ENCODE measurements around the gene BEAN1. TPM values are rescaled to one million over a fixed set of nuclear protein-coding genes. Genes with fewer than 3 reads are reported as not detected.

BEAN1 gene
- total and polyA plus RNA-seq, 9 of the 15 experiments (the other 6 are each of a cell fraction or from before 2014, with no cell fraction given): not detected

- no peak for TF ChIP-seq ZNF140 (CRISPR knock-in tag; IDR thresholded peaks at IDR 0.05)
- peak; percentile 53 for TF ChIP-seq NFIC (IDR thresholded peaks at IDR 0.05)
- TF ChIP-seq ELF1 (tag; IDR thresholded peaks at IDR 0.05): no peak
- peak; percentile 26 to 57; a peak in 3 of 4 replicates for TF ChIP-seq RAD21 (CRISPR knock-in tag; conservative IDR thresholded peaks at IDR 0.05 in 1 of 2, IDR thresholded peaks at IDR 0.05 in 1 of 2)
- no peak for TF ChIP-seq MCM2 (IDR thresholded peaks at IDR 0.05; ENCODE audit: low read depth)
- TF ChIP-seq MBD2 (IDR thresholded peaks at IDR 0.05; ENCODE audit: borderline replicate concordance, low read depth): no peak
- no peak for TF ChIP-seq BRCA1 (IDR thresholded peaks at IDR 0.05)
- TF ChIP-seq BRCA1 (CRISPR knock-in tag; IDR thresholded peaks at IDR 0.05): no peak
- no peak for TF ChIP-seq TBL1XR1 (IDR thresholded peaks at IDR 0.05; ENCODE audit: low read length in 2 of 2)
- TF ChIP-seq MAX (CRISPR knock-in tag; IDR thresholded peaks at IDR 0.05): peak; percentile 57; the same call in 1 of the 2 replicates
- TF ChIP-seq ZMIZ1 (IDR thresholded peaks at IDR 0.05; ENCODE audit: low read depth in 2 of 2, low read length in 2 of 2): no peak
- no peak for TF ChIP-seq HES1 (IDR thresholded peaks at IDR 0.05; ENCODE audit: low read depth)
- TF ChIP-seq NR2C2 (CRISPR knock-in tag; IDR thresholded peaks at IDR 0.05): no peak
- 0 out of 2 replicates have a peak, but pooled peaks have one; percentile 16 for TF ChIP-seq NR2C2 (tag; IDR thresholded peaks at IDR 0.05)
- no peak for TF ChIP-seq ZNF740 (CRISPR knock-in tag; IDR thresholded peaks at IDR 0.05)
- TF ChIP-seq ZNF740 (tag; IDR thresholded peaks at IDR 0.05): no peak
- no peak for TF ChIP-seq ILF3 (IDR thresholded peaks at IDR 0.05; ENCODE audit: borderline replicate concordance)
- TF ChIP-seq CBFA2T2 (conservative IDR thresholded peaks at IDR 0.05): peak; percentile 78
- no peak for TF ChIP-seq BHLHE40 (IDR thresholded peaks at IDR 0.05; ENCODE audit: low read length)
These were observed 84.6 kb downstream of the BEAN1 start (continued) for GRCh38 chr16:66511602-66512271.

Measured in K562 (cell line).